K562 (cell line): Measurements from ENCODE around the gene ZDHHC24. TPM values are rescaled to one million over a fixed set of nuclear protein-coding genes. Genes with fewer than 3 reads are reported as not detected.

ENCODE experiments used
- DPF2 ChIP-seq: fragments of 450-650 bp; IDR thresholded peaks from 2 replicates; pipeline ENCODE4 v1.6.1; 2016
- ELF1 ChIP-seq: fragments of 200-800 bp; sonication (Bioruptor generic); IDR thresholded peaks from 2 replicates; pipeline ENCODE4 v1.6.1; 2016; ENCODE audit warnings: missing genetic modification characterization, missing compliant biosample characterization
- GTF2E2 ChIP-seq: fragments of 200-800 bp; sonication (Bioruptor generic); IDR thresholded peaks from 2 replicates; pipeline ENCODE4 v1.6.1; 2016; ENCODE audit warnings: missing genetic modification characterization, missing compliant biosample characterization
- HEY1 ChIP-seq: fragments of 250-450 bp; sonication (Bioruptor Pico); IDR thresholded peaks from 2 replicates; pipeline ENCODE4 v1.5.0; 2020; ENCODE audit warnings: mild to moderate bottlenecking, moderate library complexity, borderline replicate concordance
- IRF2 ChIP-seq: sonication (generic); formaldehyde crosslinking; IDR thresholded peaks from 2 replicates; pipeline ENCODE4 v1.8.1; 2022; ENCODE audit warnings: mild to moderate bottlenecking, missing genetic modification reagents
- NONO ChIP-seq, 2 experiments: fragments of 200-400 bp in 1 of 2; fragments of 450-650 bp in 1 of 2; formaldehyde crosslinking in 1 of 2; IDR thresholded peaks; 2 replicates each; pipeline ENCODE4 v1.6.1; 2017; ENCODE audit warnings: low read depth in 2 of 2, mild to moderate bottlenecking in 2 of 2, moderate library complexity in 2 of 2, low read length in 1 of 2
- NR2F6 ChIP-seq: fragments of 450-650 bp; formaldehyde crosslinking; IDR thresholded peaks from 2 replicates; pipeline ENCODE4 v1.4.0; 2020; ENCODE audit warnings: mild to moderate bottlenecking
- PHB2 ChIP-seq: fragments of 450-650 bp; IDR thresholded peaks from 2 replicates; pipeline ENCODE4 v1.6.1; 2017; ENCODE audit warnings: low read depth
- PHTF2 ChIP-seq: fragments of 250-450 bp; sonication (Bioruptor Pico); IDR thresholded peaks from 2 replicates; pipeline ENCODE4 v1.5.0; 2021; ENCODE audit warnings: mild to moderate bottlenecking
- PTRF ChIP-seq: fragments of 450-650 bp; IDR thresholded peaks from 2 replicates; pipeline ENCODE4 v1.6.1; 2016; ENCODE audit warnings: mild to moderate bottlenecking, missing genetic modification characterization, missing compliant biosample characterization
- TOE1 ChIP-seq, 2 experiments: fragments of 450-650 bp in 1 of 2; sonication (generic) in 1 of 2; formaldehyde crosslinking in 1 of 2; IDR thresholded peaks; 2 replicates each; pipeline versions ENCODE4 v1.7.1 to v1.8.0; 2016 to 2022; ENCODE audit warnings: borderline replicate concordance in 2 of 2, mild to moderate bottlenecking in 2 of 2, antibody characterized with exemption in 1 of 2, inconsistent platforms in 1 of 2, low read depth in 1 of 2, missing genetic modification reagents in 1 of 2, moderate library complexity in 1 of 2
- ZNF311 ChIP-seq: fragments of 250-450 bp; sonication (Bioruptor Pico); IDR thresholded peaks from 2 replicates; pipeline ENCODE4 v1.4.0; 2020; ENCODE audit warnings: mild to moderate bottlenecking, moderate library complexity
- ZSCAN29 ChIP-seq: fragments of 450-650 bp; IDR thresholded peaks from 2 replicates; pipeline ENCODE4 v1.6.1; 2017
- polyA plus RNA-seq, 8 experiments: library from polyadenylated mRNA; depleted of rRNA in 4 of 8; stranded (reverse) in 5 of 8; unstranded in 3 of 8; fragments of >200 nt; fragmentation: Nextera tagmentation in 2 of 8; fragmentation: Illumina TruSeq in 1 of 8; extraction: Ambion mirVana in 2 of 8; extraction: Trizol in 1 of 8; gene quantifications; 2 replicates each; pipeline versions ENCODE4 v1.2.1 to v1.2.3, GENCODE V29; 2011 to 2014; ENCODE audit warnings: inconsistent platforms in 1 of 8, missing spikeins in 1 of 8
- total RNA-seq, 7 experiments: library from RNA; depleted of rRNA in 6 of 7; stranded (reverse); fragments of >200 nt in 6 of 7; fragmentation: Illumina TruSeq in 2 of 7; extraction: Trizol in 2 of 7; gene quantifications; 2 replicates each; pipeline versions ENCODE4 v1.2.1 to v1.2.3, GENCODE V29; 2011 to 2021; ENCODE audit warnings: low replicate concordance in 1 of 7
- TF ChIP-seq, protein P1 (sequence below): fragments of 450-650 bp; conservative IDR thresholded peaks from 2 replicates; pipeline ENCODE4 v1.6.1; 2016; ENCODE audit warnings: missing genetic modification characterization, low read depth, mild to moderate bottlenecking, missing compliant biosample characterization, moderate library complexity
- TF ChIP-seq, protein P2 (sequence below): fragments of 150-350 bp; conservative IDR thresholded peaks from 2 replicates; pipeline ENCODE4 v1.6.1; 2014; ENCODE audit warnings: low read length
- TF ChIP-seq, protein P3 (sequence below): fragments of 250-450 bp; sonication (Bioruptor Pico); IDR thresholded peaks from 2 replicates; pipeline ENCODE4 v1.4.0; 2020; ENCODE audit warnings: mild to moderate bottlenecking, moderate library complexity, borderline replicate concordance
- TF ChIP-seq, protein P4 (sequence below), 2 experiments: fragments of 450-650 bp; IDR thresholded peaks; 2 replicates each; pipeline ENCODE4 v1.6.1; 2018; ENCODE audit warnings: mild to moderate bottlenecking in 2 of 2, low read depth in 1 of 2; ENCODE audit not compliant: partially characterized antibody in 2 of 2

The ZDHHC24 gene
- total and polyA plus RNA-seq, 9 of the 15 experiments (the other 6 are each of a cell fraction or from before 2014, with no cell fraction given) = 0.45 to 11.2 (median 2.7) TPM

DNA sequence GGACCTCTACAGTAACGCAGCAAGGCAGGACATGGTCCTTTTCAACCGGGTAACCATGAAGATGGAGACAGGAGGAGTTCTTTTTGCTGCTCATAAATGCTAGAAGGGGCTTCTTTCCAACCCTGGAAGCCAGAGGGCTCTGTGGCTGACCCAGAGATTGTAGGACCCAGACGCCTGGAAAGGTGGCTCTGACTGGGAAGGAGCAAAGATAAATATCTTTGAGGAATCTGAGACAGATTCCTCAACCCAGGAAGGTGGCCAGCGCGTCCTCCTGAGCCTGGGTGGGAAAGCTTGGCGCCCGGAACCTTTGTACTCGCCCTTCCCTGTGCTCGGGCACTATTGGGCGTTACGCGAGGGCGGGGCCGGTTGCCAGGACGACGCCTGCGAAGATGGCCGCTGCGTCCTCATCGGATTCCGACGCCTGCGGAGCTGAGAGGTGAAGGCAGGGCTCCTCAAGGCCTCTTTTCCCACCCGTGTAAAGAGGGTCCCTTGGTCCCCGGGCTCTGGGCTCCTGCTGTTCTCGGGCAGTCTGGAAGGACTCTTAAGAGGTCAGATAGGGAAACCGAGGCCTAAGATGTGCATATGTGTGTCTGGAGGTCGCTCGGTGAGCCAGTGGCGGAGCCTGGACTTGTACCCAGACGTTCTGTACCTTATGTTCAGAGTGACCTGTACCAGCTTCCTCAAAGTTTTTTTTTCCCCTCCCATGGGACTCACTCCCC is 35.4 kb downstream of the ZDHHC24 start, which contains the start of gene BBS1 (continued):
- no peak for TF ChIP-seq PHB2
- TF ChIP-seq, protein P1, sequence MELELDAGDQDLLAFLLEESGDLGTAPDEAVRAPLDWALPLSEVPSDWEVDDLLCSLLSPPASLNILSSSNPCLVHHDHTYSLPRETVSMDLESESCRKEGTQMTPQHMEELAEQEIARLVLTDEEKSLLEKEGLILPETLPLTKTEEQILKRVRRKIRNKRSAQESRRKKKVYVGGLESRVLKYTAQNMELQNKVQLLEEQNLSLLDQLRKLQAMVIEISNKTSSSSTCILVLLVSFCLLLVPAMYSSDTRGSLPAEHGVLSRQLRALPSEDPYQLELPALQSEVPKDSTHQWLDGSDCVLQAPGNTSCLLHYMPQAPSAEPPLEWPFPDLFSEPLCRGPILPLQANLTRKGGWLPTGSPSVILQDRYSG (tag) = no peak
- TF ChIP-seq NR2F6 (CRISPR knock-in tag) = no peak
- no peak for TF ChIP-seq ELF1 (tag)
- TF ChIP-seq, protein P2, sequence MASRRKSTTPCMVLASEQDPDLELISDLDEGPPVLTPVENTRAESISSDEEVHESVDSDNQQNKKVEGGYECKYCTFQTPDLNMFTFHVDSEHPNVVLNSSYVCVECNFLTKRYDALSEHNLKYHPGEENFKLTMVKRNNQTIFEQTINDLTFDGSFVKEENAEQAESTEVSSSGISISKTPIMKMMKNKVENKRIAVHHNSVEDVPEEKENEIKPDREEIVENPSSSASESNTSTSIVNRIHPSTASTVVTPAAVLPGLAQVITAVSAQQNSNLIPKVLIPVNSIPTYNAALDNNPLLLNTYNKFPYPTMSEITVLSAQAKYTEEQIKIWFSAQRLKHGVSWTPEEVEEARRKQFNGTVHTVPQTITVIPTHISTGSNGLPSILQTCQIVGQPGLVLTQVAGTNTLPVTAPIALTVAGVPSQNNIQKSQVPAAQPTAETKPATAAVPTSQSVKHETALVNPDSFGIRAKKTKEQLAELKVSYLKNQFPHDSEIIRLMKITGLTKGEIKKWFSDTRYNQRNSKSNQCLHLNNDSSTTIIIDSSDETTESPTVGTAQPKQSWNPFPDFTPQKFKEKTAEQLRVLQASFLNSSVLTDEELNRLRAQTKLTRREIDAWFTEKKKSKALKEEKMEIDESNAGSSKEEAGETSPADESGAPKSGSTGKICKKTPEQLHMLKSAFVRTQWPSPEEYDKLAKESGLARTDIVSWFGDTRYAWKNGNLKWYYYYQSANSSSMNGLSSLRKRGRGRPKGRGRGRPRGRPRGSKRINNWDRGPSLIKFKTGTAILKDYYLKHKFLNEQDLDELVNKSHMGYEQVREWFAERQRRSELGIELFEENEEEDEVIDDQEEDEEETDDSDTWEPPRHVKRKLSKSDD = peak; percentile 96
- TF ChIP-seq ZSCAN29 = no peak
- no peak for TF ChIP-seq HEY1
- no peak for TF ChIP-seq DPF2
- TF ChIP-seq NONO (IDR thresholded peaks at IDR 0.05; ENCODE audit: low read depth in 2 of 2, low read length in 1 of 2) = 0 out of 4 replicates have a peak, but pooled peaks of 1 of the 2 experiments have one; percentile 55
- peak; percentile 88 for TF ChIP-seq GTF2E2 (tag)
- TF ChIP-seq, protein P3, sequence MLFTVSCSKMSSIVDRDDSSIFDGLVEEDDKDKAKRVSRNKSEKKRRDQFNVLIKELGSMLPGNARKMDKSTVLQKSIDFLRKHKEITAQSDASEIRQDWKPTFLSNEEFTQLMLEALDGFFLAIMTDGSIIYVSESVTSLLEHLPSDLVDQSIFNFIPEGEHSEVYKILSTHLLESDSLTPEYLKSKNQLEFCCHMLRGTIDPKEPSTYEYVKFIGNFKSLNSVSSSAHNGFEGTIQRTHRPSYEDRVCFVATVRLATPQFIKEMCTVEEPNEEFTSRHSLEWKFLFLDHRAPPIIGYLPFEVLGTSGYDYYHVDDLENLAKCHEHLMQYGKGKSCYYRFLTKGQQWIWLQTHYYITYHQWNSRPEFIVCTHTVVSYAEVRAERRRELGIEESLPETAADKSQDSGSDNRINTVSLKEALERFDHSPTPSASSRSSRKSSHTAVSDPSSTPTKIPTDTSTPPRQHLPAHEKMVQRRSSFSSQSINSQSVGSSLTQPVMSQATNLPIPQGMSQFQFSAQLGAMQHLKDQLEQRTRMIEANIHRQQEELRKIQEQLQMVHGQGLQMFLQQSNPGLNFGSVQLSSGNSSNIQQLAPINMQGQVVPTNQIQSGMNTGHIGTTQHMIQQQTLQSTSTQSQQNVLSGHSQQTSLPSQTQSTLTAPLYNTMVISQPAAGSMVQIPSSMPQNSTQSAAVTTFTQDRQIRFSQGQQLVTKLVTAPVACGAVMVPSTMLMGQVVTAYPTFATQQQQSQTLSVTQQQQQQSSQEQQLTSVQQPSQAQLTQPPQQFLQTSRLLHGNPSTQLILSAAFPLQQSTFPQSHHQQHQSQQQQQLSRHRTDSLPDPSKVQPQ (CRISPR knock-in tag) = no peak
- no peak for TF ChIP-seq PHTF2 (CRISPR knock-in tag)
- no peak for TF ChIP-seq ZNF311 (CRISPR knock-in tag)
- no peak for TF ChIP-seq PTRF (tag)
- no peak for TF ChIP-seq IRF2 (CRISPR knock-in tag)
- TF ChIP-seq, protein P4, sequence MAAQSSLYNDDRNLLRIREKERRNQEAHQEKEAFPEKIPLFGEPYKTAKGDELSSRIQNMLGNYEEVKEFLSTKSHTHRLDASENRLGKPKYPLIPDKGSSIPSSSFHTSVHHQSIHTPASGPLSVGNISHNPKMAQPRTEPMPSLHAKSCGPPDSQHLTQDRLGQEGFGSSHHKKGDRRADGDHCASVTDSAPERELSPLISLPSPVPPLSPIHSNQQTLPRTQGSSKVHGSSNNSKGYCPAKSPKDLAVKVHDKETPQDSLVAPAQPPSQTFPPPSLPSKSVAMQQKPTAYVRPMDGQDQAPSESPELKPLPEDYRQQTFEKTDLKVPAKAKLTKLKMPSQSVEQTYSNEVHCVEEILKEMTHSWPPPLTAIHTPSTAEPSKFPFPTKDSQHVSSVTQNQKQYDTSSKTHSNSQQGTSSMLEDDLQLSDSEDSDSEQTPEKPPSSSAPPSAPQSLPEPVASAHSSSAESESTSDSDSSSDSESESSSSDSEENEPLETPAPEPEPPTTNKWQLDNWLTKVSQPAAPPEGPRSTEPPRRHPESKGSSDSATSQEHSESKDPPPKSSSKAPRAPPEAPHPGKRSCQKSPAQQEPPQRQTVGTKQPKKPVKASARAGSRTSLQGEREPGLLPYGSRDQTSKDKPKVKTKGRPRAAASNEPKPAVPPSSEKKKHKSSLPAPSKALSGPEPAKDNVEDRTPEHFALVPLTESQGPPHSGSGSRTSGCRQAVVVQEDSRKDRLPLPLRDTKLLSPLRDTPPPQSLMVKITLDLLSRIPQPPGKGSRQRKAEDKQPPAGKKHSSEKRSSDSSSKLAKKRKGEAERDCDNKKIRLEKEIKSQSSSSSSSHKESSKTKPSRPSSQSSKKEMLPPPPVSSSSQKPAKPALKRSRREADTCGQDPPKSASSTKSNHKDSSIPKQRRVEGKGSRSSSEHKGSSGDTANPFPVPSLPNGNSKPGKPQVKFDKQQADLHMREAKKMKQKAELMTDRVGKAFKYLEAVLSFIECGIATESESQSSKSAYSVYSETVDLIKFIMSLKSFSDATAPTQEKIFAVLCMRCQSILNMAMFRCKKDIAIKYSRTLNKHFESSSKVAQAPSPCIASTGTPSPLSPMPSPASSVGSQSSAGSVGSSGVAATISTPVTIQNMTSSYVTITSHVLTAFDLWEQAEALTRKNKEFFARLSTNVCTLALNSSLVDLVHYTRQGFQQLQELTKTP (IDR thresholded peaks at IDR 0.05; ENCODE audit: low read depth in 1 of 2, partially characterized antibody in 2 of 2) = no peak
- TF ChIP-seq TOE1 (IDR thresholded peaks at IDR 0.05; ENCODE audit: borderline replicate concordance) = peak; percentile 70; the same call in 1 of the 2 replicates
- no peak for TF ChIP-seq TOE1 (CRISPR knock-in tag; IDR thresholded peaks at IDR 0.05; ENCODE audit: borderline replicate concordance, low read depth)
